ENCODE results near the gene SFTA2.
"Not testable (repeated sequence)": the region's sequence is repeated elsewhere in the genome, so short reads cannot be mapped to it uniquely, and the experiment has no call there.

- TF ChIP-seq CTCF (conservative IDR thresholded peaks at IDR 0.05; ENCODE audit: low read depth, low read length); EZH2 (IDR thresholded peaks at IDR 0.05; ENCODE audit: borderline replicate concordance, low read depth, low read length, poor library complexity, severe bottlenecking): not testable (repeated sequence)
Measured at GRCh38 chr6:30924040-30924627, 7.8 kb downstream of the SFTA2 start.

Data from A673 (cell line).